GM18511 (cell line): Measurements from ENCODE around the gene DNAJC5G.
"Not testable (repeated sequence)": the region's sequence is repeated elsewhere in the genome, so short reads cannot be mapped to it uniquely, and the experiment has no call there.

Experiments
- ATAC-seq: cut with Tn5 transposase; IDR thresholded peaks from one replicate; pipeline ENCODE4 v1.9.1; 2021; ENCODE audit warnings: mild to moderate bottlenecking, moderate library complexity; ENCODE audit not compliant: unreplicated experiment

DNAJC5G gene

GRCh38 chr2:27272537-27273522 lies 2.4 kb upstream of the DNAJC5G start:
- not testable (repeated sequence) for ATAC-seq

GRCh38 chr2:27278010-27278409 lies 2.8 kb downstream of the DNAJC5G start:
- ATAC-seq: no peak

- no peak for ATAC-seq
Observed at GRCh38 chr2:27280826-27281225, 5.6 kb downstream of the DNAJC5G start.

- ATAC-seq: no peak
Observed at GRCh38 chr2:27281442-27281841, 6.2 kb downstream of the DNAJC5G start.

- ATAC-seq: no peak
Observed at GRCh38 chr2:27281855-27282559, 6.8 kb downstream of the DNAJC5G start, which contains the start of gene TRIM54. TRIM54 (plus strand) TSS chr2:27282429; CDS start chr2:27282732, 303 bp downstream.

GRCh38 chr2:27282892-27283291 lies 7.7 kb downstream of the DNAJC5G start:
- ATAC-seq: no peak

GRCh38 chr2:27284996-27285395 lies 9.8 kb downstream of the DNAJC5G start:
- no peak for ATAC-seq

GRCh38 chr2:27285481-27285880 lies 10.2 kb downstream of the DNAJC5G start:
- no peak for ATAC-seq

- ATAC-seq: no peak
Observed at GRCh38 chr2:27288610-27289009, 13.4 kb downstream of the DNAJC5G start.

GRCh38 chr2:27290549-27290948 lies 15.3 kb downstream of the DNAJC5G start:
- no peak for ATAC-seq

- ATAC-seq: no peak
Observed at GRCh38 chr2:27291865-27292264, 16.6 kb downstream of the DNAJC5G start.

- ATAC-seq: no peak
Observed at GRCh38 chr2:27294928-27295327, 19.7 kb downstream of the DNAJC5G start.

- no peak for ATAC-seq
Observed at GRCh38 chr2:27296481-27296880, 21.2 kb downstream of the DNAJC5G start.

GRCh38 chr2:27297195-27297594 lies 22.0 kb downstream of the DNAJC5G start:
- no peak for ATAC-seq

- no peak for ATAC-seq
Observed at GRCh38 chr2:27298391-27299080, 23.3 kb downstream of the DNAJC5G start.

- not testable (repeated sequence) for ATAC-seq
Observed at GRCh38 chr2:27300606-27301005, 25.4 kb downstream of the DNAJC5G start.

- peak; percentile 52 for ATAC-seq
Observed at GRCh38 chr2:27303093-27304025, 28.1 kb downstream of the DNAJC5G start.

GRCh38 chr2:27304488-27305240 lies 29.4 kb downstream of the DNAJC5G start:
- no peak for ATAC-seq

GRCh38 chr2:27305516-27305915 lies 30.3 kb downstream of the DNAJC5G start:
- ATAC-seq: no peak
